Smooth muscle cell (in vitro differentiated cells): ENCODE measurements around the gene TMEM239. TPM values are rescaled to one million over a fixed set of nuclear protein-coding genes. Genes with fewer than 3 reads are reported as not detected.

Experiments
- DNase-seq: peaks from one replicate; lab custom pipeline; 2025; ENCODE audit not compliant: unreplicated experiment; lab: John Stamatoyannopoulos, UW
- H2AFZ ChIP-seq: fragments of 200-600 bp; sonication (generic); 2 replicates; pipeline ENCODE4 v1.6.0; 2016; ENCODE audit warnings: antibody characterized with exemption, low read depth, mild to moderate bottlenecking
- H3F3A ChIP-seq: fragments of 200-600 bp; sonication (generic); 2 replicates; pipeline ENCODE4 v1.6.0; 2017; ENCODE audit warnings: antibody characterized with exemption, low read depth
- H3K27ac ChIP-seq: fragments of 200-600 bp; sonication (generic); 2 replicates; pipeline ENCODE4 v1.5.1; 2016; ENCODE audit warnings: low read depth, mild to moderate bottlenecking
- H3K27me3 ChIP-seq: fragments of 200-600 bp; sonication (generic); 2 replicates; pipeline ENCODE4 v1.6.1; 2016; ENCODE audit warnings: low read depth, mild to moderate bottlenecking
- H3K36me3 ChIP-seq: fragments of 200-600 bp; sonication (generic); 2 replicates; pipeline ENCODE4 v1.5.1; 2016; ENCODE audit warnings: low read depth
- H3K4me1 ChIP-seq: fragments of 200-600 bp; sonication (generic); 2 replicates; pipeline ENCODE4 v1.5.1; 2016; ENCODE audit warnings: low read depth
- H3K4me2 ChIP-seq: fragments of 200-600 bp; sonication (generic); 2 replicates; pipeline ENCODE4 v1.6.0; 2016; ENCODE audit warnings: mild to moderate bottlenecking
- H3K4me3 ChIP-seq: fragments of 200-600 bp; sonication (generic); 2 replicates; pipeline ENCODE4 v1.5.1; 2016; ENCODE audit warnings: mild to moderate bottlenecking
- H3K79me2 ChIP-seq: fragments of 200-600 bp; sonication (generic); 2 replicates; pipeline ENCODE4 v1.6.0; 2016; ENCODE audit warnings: low read depth, mild to moderate bottlenecking
- H3K9ac ChIP-seq: fragments of 200-600 bp; sonication (generic); 2 replicates; pipeline ENCODE4 v1.6.0; 2016; ENCODE audit warnings: low read depth
- H3K9me3 ChIP-seq: fragments of 200-600 bp; sonication (generic); replicated peaks from 2 replicates; pipeline ENCODE4 v1.5.1; 2016; ENCODE audit warnings: low read depth
- H4K20me1 ChIP-seq: fragments of 200-600 bp; sonication (generic); 2 replicates; pipeline ENCODE4 v1.6.0; 2016; ENCODE audit warnings: low read depth
- WGBS: methylation state at CpG from one replicate; pipeline ENCODE4 v1.1.7; 2016; ENCODE audit warnings: low lambda C conversion rate; 5-methylcytosine and 5-hydroxymethylcytosine counted together
- polyA plus RNA-seq: library from polyadenylated mRNA; unstranded; fragments of >200 nt; fragmentation: Nextera tagmentation; extraction: Ambion mirVana; gene quantifications from 2 replicates; pipeline ENCODE4 v1.2.1, GENCODE V29; 2016
- total RNA-seq: library from RNA; depleted of rRNA; stranded (reverse); fragments of >200 nt; gene quantifications from 2 replicates; pipeline ENCODE4 v1.2.3, GENCODE V29; 2014
- TF ChIP-seq, protein P1 (sequence below): fragments of 200-600 bp; sonication (generic); IDR thresholded peaks from 2 replicates; pipeline ENCODE4 v1.5.1; 2017; ENCODE audit warnings: borderline replicate concordance, mild to moderate bottlenecking, antibody characterized with exemption; ENCODE audit not compliant: insufficient read depth, poor library complexity, severe bottlenecking

TMEM239 gene
- total and polyA plus RNA-seq, 2 experiments from 2014 or later, result not detected

DNA sequence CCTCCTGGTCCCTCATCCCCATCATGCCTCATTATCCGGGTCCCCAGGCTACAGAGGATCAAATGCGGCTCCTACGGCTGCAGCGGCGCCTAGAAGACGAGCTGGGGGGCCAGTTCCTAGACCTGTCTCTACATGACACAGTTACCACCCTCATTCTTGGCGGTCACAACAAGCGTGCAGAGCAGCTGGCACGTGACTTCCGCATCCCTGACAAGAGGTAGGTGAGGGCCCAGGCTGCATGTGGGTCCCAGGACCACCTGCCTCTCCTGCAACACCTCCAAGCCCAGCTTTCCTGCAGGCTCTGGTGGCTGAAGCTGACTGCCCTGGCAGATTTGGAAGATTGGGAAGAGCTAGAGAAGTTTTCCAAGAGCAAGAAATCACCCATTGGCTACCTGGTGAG, 48.9 kb downstream of the TMEM239 start:
- Histone ChIP-seq H4K20me1 (no peaks in the 10 kb centered on the region), H3K27ac (no peak overlapping the region), H3K79me2 (no peaks in the 10 kb centered on the region), H3K9me3 (no peaks in the 10 kb centered on the region), H3K27me3 (no peaks in the 10 kb centered on the region), H3K9ac (no peak overlapping the region), H2AFZ (no peak overlapping the region), H3K36me3 (no peaks in the 10 kb centered on the region), H3K4me3 (no peak overlapping the region), H3K4me2 (no peak overlapping the region), H3F3A (no peaks in the 10 kb centered on the region), H3K4me1 (no peaks in the 10 kb centered on the region)
- no peak for DNase-seq
- TF ChIP-seq, protein P1, sequence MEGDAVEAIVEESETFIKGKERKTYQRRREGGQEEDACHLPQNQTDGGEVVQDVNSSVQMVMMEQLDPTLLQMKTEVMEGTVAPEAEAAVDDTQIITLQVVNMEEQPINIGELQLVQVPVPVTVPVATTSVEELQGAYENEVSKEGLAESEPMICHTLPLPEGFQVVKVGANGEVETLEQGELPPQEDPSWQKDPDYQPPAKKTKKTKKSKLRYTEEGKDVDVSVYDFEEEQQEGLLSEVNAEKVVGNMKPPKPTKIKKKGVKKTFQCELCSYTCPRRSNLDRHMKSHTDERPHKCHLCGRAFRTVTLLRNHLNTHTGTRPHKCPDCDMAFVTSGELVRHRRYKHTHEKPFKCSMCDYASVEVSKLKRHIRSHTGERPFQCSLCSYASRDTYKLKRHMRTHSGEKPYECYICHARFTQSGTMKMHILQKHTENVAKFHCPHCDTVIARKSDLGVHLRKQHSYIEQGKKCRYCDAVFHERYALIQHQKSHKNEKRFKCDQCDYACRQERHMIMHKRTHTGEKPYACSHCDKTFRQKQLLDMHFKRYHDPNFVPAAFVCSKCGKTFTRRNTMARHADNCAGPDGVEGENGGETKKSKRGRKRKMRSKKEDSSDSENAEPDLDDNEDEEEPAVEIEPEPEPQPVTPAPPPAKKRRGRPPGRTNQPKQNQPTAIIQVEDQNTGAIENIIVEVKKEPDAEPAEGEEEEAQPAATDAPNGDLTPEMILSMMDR, result no peak
- 97% methylated on average over 10 of the region's 10 CpGs for WGBS

DNA sequence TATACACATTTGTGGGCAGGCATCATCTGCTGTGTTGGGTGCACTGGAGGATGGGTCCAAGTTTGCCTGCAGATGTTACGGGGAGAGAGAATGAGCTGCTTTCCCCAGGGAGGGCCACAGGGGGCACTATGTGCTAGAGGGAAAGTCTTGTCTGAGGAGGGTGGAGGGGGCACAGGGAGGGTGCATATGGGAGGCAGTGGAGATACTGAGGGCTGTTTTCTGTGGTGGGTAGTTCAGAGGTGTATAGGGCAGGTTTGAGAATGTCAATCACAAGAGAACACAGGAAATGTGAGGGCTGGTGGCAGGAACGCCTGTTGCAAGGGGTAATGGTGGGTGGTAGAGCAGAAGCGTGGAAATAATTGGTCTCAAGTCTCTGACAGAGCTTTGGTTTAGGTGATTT, 49.5 kb downstream of the TMEM239 start:
- Histone ChIP-seq H3K27ac (no peak overlapping the region), H3K36me3 (no peaks in the 10 kb centered on the region), H3K9me3 (no peaks in the 10 kb centered on the region), H3K9ac (no peak overlapping the region), H3K4me1 (peaks cover 5% of the 10 kb centered on the region), H4K20me1 (no peaks in the 10 kb centered on the region), H3K79me2 (no peaks in the 10 kb centered on the region), H3K27me3 (no peaks in the 10 kb centered on the region), H3K4me2 (no peak overlapping the region), H3F3A (peaks cover under 1% of the 10 kb centered on the region), H3K4me3 (no peak overlapping the region), H2AFZ (no peak overlapping the region)
- 90% methylated on average over 3 of the region's 3 CpGs for WGBS
- TF ChIP-seq, protein P1, result no peak
- DNase-seq, result no peak

DNA sequence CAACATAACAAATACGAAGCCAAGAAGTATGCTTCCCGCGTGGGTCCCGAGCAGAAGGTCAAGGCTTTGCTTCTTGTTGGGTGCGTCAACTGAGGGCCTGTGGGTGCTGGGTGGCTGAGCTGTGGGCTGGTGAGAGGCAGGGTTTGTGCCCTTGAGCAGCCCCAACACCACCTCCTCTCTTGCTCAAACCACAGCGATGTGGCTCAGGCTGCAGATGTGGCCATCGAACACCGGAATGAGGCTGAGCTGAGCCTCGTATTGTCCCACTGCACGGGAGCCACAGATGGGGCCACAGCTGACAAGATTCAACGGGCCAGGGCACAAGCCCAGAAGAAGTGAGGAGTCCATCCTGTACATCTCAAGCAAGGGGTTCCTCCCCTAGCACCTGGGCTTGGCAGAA, 50.1 kb downstream of the TMEM239 start:
- no peaks in the 10 kb centered on the region for H3K27me3 ChIP-seq
- H3K36me3 ChIP-seq, result no peaks in the 10 kb centered on the region
- H2AFZ ChIP-seq, result no peak overlapping the region
- H3K9me3 ChIP-seq, result no peaks in the 10 kb centered on the region
- TF ChIP-seq, protein P1, result no peak
- DNase-seq, result no peak
- no peaks in the 10 kb centered on the region for H4K20me1 ChIP-seq
- H3K4me1 ChIP-seq, result peaks cover 11% of the 10 kb centered on the region
- H3K4me2 ChIP-seq, result no peak overlapping the region
- no peak overlapping the region for H3K9ac ChIP-seq
- H3K4me3 ChIP-seq, result no peak overlapping the region
- no peak overlapping the region for H3K27ac ChIP-seq
- H3K79me2 ChIP-seq, result no peaks in the 10 kb centered on the region
- over 99% methylated on average over 11 of the region's 11 CpGs for WGBS
- peaks cover 7% of the 10 kb centered on the region for H3F3A ChIP-seq

DNA sequence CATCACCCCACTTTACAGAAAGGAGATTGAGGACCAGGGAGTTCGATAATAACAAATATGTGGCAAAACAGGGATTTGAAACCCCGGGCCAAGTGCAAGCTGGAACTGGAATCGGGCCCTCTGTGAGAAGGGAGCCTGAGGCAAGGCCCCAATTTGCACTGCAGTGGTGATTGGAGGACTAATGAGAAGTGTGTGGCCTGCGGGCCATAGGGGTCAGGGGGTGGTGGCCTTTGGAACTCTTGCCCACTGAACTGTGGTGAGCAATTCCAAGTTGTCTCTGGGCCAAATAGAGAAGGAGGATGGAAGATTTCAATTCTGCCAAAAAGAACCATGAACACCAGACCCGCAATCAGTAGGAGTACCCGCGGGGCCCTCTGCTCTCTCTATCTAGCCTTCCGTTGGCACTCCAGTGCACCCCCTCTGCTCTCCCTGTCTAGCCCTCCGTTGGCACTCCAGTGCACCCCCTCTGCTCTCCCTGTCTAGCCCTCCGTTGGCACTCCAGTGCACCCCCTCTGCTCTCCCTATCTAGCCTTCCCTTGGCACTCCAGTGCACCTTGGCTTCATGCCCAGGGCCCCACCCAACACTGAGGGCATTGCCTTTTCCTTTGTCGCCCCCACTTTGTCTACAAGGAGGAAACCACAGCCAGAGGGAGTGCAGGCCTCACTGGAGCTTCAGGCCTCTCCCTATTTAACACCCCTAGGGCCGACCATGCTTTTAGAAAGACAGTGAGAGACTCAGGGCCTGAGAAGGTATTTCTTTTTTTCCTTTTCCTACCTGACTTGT, 51.1 kb downstream of the TMEM239 start:
- H3K27me3 ChIP-seq, result no peaks in the 10 kb centered on the region
- peaks cover 14% of the 10 kb centered on the region for H3K4me1 ChIP-seq
- peaks cover 14% of the 10 kb centered on the region for H3F3A ChIP-seq
- no peak overlapping the region for H3K4me3 ChIP-seq
- no peaks in the 10 kb centered on the region for H4K20me1 ChIP-seq
- DNase-seq, result no peak
- TF ChIP-seq, protein P1, result no peak
- no peak overlapping the region for H3K4me2 ChIP-seq
- H3K9me3 ChIP-seq, result no peaks in the 10 kb centered on the region
- no peaks in the 10 kb centered on the region for H3K36me3 ChIP-seq
- H2AFZ ChIP-seq, result no peak overlapping the region
- no peak overlapping the region for H3K27ac ChIP-seq
- no peak overlapping the region for H3K9ac ChIP-seq
- 92% methylated on average over 9 of the region's 12 CpGs for WGBS
- H3K79me2 ChIP-seq, result no peaks in the 10 kb centered on the region
